ENCODE measurements around the gene ASCC3.

ASCC3 gene

DNA sequence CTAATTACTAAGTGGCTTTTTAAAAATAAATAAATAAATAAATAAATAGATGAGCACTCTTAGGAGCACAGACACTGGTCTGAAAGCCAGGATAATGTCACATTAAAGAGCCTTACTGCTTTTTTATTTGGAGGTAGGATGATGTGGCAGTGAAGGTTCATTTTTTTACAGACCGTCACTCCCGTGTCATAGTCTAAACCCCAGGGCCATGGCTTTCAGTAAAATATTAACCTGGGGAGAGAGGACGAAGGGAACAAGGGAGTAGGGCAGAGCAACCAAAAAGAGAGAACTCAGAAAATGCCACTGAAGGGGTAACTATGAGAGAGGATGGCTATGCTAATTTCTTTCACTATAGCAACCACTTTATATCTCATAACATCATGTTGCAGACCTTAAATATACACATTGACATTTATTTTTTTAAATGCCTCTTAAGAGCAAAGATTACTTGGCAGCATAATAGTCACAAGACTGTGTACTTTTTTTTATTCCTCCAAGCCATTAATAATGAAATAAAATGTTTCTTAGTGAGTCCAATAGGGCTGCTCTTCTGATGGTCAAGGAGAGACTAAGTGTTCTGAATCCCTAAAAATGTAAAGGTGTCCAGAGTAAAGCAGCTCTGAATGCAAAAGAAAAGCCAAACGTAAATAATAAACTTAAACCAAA, 315.6 kb downstream of the ASCC3 start:
- no peak for DNase-seq

DNA sequence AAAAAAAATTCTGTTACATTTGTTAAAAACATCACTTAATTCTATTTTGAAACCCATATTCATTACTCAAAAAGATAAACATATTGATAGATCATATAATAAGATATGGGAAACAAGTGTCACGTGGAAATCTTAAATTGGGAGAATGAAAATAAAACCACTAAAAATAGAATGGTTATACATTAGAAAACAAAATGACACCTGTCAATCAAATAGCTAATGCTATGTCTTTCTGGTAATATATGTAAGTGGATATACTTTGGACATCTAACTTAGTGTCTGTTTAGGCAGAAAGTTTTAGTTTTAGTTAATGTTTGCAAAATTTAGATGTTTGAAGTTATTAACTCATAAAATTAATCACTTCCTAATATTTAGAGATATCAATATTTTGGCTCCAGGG, 321.3 kb downstream of the ASCC3 start:
- DNase-seq: no peak

DNA sequence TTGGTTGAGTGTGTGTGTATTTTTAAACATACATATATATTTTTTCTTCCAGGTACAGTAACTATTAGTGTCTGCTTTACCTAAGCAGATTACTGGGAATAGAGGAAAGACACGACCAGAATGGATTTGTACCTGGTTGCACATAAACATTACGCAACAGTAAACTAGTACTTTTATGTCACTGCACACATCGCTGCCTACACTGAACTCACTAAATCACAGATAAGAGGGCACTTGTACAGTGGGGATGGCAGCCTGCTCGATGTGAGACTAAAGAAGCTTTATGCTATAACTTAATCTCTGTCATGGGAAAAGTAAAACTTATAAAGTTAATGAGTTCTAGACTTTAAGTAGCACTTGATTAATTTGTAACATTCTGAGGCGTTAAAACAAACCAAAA, 326.9 kb downstream of the ASCC3 start:
- DNase-seq: no peak

DNA sequence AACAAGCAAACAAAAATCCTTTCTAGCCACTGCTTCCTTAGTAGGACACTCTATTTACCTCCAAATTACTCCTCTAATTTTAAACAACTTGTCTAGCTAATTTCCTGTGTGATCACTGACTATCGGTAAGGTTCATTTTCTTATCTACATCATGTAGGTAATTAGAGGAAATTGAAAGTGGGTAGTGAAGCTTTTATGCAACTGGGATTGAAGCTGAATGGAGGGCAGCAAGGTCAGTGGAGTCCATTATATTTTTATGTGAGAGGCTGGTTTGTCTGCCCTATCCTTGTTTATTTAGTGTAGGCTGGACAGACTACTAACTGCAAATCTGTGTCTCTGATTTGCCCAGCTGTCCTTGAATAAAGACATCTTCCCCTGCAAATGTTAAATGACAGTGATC, 327.9 kb downstream of the ASCC3 start:
- no peak for DNase-seq

DNA sequence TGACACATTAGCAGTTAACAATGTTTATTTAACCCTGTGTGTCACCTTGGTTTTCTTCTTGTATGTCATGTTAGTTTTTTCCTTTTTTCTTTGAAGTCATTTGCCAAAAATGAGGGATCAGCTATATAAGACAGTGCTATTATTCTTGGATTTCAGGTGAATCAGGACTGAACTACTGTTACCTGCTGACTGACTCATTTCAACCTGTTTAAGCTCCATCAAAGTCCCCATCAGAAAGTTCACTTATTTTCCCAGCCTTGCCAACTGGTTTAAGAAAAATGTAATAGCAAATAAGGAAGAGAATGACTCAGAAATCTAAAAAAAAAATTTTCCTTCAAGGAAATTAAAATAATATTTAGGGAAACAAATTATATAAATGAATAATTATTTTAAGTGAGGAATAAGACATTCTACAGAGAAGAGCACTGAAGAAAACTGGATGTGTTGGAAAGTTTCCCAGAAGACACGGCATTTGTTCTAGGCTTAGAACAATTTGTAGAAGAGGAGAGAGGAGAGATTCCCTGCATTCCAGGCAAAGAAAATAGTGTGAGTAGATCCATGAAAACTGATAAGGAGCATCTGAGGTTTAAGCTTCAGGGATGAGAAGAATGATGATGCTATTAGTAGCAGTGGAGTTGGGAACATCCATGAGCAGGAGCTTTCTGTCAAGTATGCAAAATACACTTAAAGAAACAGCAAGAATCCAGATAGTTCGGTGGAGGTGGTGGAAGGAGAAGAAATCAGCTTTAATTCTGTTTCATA, 331.5 kb downstream of the ASCC3 start:
- no peak for DNase-seq

DNA sequence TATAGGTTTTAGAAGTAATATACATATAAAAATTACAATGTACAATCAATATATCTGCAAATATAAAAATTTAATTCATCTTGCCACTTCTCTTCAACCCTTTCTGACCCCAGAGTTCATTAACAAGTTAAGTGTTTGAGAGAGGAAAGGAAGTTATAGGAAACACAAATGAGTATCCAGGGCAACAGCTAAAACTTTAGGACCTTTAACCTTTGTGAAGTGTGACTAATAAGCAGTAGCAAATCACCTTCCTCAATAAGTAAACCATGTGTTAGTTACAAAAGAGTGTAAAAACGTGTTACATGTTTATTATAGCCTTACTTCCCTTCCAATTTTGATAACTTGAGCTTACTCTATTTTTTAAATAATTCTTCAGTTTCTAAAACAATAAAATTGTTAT, 343.0 kb downstream of the ASCC3 start:
- no peak for DNase-seq

DNA sequence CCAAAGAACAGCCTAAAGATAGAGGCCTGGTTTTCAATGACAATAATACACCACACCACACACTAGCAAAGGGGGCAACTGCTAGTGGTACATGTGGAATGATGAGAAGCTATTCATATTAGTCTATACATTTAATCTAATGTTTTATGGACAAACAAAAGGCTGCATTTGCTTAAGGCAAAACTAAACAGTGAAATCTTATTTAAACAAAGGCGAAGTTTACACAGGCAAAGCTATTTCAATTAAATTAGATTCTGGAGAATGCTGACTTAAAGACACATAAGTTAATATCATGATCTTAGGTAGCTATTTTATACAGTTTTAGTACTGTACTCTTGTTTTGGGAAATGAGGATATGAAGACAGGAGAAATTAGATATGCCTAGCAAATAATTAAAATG, 362.5 kb downstream of the ASCC3 start:
- no peak for DNase-seq

DNA sequence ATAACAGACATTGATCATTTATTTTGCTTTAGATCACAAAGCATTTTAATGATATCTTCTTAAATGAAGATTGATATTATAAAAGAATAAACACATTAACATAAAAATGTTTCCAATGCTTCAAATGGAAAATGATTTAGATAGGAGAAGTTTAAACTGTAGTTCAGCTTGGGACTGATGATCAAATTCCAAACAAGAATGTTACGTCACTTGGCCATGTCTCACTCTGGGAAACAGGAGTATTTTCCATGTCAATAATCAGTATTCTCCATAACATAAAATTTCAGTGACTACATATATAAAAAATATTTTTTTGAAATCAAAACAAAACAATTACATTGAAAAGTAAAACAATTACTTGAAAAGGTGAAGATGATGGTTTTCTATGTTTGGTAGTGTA, 363.5 kb downstream of the ASCC3 start:
- no peak for DNase-seq

DNA sequence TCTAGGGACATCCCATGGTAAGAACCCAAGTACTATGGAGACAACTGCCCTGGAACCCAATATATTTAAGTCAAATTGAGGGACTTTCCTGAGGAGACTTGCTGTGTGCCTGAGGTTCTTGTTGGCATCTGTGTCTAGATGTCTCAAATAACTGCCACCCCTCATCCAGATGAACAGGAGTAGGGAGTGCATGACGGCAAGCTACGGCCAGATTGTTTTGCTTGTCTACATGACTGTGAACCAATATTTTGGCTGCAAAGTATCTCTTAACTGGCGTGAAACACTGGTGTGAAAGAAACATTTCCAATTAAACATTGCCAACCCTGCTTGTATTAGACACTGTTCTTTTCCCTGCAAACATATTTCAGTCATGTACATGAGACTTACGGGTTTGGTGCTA, 364.0 kb downstream of the ASCC3 start:
- no peak for DNase-seq

DNA sequence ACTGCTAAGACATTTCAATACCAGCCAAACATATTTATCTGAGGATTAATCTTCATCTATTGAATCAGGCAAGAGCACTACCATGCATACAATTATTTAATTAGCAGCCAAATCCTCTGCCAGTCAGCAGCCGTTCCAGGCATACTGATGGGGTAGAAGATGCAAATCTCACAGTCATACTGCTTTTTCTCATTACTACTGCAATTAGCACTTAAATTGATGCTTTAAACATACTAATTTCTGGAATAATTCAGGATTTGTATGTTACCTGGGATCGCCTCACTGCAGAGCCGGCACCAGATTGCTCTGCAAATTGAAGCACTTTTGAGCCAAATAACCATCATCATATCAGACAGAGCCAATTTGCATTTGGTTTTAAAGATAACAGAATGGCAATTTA, 366.5 kb downstream of the ASCC3 start:
- DNase-seq: no peak

DNA sequence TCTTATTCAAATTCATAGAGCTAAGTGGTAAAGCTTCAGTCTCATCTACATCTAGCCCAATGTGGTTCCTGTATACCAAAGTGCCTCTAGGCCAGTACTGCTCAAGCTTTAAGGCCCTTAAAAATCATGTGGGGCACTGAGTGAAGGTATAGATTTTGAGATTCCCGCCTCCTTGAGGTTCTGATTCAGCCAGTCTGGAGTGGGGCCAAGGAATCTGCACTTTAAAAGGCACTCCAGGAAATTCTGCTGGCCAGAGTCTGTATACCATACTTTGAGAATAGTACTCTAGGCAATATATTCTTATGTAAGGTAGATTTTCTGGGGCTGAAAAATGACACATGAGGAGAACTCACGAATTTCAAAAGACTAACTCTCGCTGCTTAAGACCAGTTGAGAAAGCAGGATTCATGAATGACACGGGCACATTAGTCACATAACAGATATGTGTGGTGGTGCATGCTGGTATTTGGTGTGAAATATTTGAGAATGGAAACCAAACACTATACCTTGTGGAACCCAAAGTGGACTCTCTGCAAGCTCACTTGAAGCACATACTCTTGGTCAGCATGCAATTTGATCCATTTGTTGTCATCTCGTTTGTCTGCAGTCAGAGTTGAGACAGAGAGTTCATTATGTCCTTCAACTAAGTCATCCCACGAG, 368.8 kb downstream of the ASCC3 start:
- DNase-seq: no peak

DNA sequence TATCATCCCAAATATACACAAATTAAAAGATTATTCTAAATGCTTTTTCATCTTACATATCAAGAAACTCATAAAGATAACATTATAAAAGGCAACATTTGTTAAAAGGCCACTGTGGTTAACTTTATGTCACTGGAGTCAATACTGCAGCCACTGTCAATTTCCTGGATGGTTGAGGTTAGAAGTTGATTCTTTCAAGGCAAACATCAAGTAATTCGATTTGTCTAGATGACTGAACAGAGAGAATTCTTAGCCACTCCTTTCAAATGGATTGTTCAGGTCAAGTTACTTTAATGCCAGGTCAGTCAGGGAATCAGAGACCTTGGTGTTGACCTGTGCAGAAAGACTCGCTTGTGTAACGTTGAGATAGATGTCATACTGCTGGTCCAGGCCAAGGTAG, 372.0 kb downstream of the ASCC3 start:
- no peak for DNase-seq

DNA sequence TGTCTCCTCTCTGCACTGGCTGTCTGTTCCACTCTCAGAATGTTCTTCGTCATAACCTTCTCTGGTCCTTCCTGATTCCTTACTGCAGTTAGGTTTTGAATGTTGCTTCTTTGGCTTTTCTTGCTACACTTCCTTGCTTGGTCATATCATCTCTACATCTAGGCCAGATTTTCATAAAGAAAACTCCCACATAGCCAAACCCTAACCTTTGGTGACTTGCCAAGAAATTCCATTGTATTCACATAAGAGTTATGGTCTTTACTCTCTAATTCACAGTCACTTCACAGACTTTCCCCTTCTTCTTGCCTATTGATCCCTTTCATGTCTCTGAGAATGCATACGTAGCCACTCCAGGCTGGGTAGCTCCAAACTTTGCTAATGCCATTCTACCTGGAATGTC, 374.5 kb downstream of the ASCC3 start:
- DNase-seq: no peak

DNA sequence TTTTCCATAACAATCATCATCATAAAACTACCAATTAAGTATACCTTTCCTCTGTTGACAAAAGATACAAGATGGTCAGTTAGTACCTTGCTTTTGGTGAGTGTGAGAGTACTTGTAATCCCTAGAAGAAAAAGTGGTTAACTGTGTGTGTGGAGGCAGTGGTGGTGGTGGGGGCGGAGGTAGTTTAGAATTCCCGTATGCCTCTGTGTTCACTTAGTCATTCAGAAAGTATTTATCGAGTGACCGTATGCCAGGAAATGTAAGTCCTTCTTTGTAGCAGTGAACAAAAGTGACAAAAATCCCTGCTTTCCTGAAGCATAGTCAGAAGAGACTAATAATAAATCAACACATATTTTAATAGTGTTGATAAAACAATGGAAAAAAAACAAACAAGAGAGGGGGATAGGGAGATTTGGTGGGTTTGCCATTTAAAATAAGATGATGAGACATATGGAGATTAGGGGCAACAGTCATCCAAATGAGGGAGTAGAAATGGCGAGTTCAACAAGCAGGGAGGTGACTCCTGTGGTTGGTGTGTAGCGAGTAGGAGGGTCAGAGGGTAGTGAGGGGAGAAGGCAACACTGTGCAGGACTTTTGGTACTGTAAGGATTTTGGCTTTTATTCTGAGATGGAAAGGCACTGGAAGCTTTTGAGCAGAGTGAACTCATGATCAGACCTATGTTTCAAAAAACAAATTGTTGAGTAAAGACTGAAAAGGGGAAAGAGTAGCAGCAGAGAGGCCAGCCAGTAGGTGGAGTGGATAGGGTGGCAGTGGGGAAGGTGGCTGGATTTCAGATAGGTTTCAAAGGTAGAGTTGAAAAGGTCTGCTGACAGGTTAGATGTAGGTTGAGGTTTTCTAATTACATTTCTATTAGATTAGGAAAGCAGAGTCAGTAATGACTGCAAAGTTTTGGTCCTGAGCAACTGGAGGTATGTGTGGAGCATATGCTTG, 376.1 kb downstream of the ASCC3 start:
- DNase-seq: no peak

DNA sequence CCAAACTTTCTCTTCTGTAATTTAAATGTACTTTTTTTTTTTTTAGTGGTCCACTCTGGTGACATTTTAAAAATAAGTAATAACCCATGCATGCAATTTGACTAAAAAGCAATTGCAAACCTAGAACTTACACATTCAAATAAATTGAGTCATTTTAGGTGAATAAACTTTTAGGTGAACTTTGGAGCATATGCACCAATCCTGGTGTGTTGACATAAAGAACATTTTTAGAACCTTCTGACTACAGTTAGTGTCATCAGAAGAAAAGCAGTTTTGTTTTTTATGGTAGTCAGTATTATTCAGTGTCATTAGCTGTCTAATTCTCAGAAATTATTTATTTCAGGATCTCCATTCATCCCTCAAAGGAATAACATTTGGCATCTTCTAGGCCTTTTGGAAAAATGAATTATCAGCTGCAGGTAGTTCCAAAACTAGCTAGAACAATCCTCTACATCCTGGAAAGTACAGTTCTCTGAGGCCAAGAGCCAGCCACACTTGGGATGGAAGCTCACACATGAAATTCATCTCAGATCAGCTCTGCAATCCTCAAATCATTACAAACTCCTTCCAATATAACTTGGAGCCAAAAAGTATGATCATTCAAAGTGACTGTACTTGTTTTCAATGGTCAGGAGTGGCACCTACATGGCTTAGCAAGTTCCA, 378.0 kb downstream of the ASCC3 start:
- DNase-seq: no peak

DNA sequence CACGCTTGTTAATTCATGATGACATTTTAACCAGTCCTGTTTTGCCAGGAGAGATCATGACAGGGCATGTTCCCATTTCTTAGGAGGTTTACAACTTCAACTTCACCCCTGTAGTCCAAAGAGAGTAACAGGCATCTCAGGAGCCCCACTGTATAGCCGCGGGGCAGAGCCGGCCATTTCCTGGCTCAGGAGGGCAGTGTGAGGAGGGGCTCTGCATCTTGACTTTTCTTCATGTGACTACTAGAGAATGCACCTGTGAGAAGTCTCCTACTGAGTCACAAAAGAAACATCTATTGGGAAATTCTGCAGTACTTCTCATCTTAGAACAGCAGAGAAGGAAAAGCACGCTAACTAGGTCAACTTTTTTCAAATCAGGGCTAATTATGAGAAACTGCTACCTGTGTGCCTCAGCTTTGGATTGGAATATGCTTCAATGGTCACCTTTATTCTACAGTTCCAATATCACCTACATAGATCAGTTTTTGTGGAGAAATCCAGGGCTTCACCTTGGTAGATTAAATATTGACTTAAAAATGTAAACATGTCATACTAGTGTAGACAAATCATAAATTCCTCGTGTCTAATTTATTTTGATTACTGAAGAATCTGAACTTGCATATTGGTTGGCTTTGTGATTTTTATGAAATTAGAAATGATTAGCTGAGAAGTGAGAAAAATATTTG, 387.8 kb downstream of the ASCC3 start:
- DNase-seq: no peak

DNA sequence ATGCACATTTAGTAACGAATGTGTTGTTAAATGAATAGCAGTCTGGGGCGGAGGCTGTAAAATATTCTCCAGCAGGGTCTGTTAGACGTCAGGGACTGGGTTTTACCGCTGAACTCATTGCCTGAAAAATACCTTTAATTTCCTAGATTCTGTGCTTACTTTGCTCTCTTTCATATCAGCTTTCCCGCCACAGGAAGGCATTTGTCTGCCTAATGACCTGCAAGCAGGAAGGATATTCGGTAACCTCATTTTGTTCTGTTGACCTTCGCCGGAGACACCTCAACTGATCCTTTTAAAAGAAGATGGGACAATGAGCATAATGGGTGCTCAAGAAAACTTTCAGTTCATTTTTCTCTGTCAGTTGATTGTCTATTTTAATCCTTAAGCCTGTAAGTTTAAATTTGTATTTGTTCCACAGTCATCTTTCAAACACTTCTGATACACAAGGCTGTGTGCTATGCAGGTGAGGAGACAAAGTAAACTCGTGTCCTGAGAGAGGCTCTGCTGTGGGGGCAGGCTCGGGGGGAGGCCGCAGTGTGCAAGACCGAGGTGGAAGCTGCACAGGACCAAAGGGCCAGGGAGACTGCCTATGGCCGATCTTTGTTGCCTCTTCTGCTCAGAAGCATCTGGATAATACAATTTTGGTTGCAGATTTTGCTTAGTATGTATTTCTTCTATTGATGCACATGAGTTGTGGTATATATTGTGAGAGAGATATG, 389.0 kb downstream of the ASCC3 start:
- DNase-seq: no peak

DNA sequence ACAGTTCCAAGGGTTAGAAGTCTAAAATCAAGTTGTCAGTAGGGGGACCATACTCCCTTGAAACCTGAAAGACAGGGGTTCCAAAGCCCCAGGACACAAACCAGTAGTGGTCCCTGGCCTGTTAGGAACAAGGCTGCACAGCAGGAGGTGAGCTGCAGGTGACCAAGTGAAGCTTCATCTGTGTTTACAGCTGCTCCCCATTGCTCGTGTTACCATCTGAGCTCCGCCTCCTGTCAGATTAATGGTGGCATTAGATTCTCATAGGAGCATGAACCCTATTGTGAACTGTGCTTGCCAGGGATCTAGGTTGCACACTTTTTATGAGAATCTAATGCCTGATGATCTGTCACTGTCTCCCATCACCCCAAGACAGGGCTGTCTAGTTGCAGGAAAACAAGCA, 391.1 kb downstream of the ASCC3 start:
- DNase-seq: no peak

DNA sequence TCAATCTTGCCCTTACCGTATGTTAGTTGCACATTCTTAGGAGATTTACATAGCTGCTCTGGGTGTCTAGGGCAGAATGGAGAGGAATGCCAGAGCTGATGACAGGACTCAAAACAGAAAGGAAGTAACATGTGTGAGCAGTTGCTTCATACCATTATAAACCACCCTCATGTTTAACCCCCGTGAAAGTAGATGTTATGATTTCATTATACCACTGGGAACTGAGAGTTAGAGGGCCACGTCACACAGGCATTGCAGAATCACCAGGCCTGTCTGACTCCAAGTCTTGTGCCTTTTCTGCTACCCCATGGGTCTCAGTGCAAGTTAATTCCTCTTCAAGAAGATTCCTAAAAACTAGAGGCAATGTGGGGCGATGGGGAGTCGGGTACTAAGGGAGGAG, 392.9 kb downstream of the ASCC3 start:
- no peak for DNase-seq

DNA sequence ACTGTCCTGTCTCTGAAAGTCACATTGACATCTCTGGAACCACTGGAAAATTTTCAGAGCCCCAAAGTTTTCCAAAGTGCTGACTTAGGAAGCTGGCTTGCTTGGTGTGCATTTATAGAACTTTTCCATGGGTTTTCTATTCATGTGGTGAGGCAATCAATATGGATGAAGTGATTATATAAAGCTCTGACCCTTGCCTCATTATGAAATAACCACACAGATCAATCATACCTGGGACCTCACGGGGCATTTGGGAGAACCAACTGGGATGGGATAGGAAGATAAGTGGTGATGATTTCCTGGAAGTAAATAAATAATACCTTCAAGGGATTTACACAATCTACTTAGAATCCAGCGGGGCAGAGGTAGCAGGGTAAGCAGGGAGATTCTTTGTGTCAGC, 393.5 kb downstream of the ASCC3 start:
- no peak for DNase-seq

DNA sequence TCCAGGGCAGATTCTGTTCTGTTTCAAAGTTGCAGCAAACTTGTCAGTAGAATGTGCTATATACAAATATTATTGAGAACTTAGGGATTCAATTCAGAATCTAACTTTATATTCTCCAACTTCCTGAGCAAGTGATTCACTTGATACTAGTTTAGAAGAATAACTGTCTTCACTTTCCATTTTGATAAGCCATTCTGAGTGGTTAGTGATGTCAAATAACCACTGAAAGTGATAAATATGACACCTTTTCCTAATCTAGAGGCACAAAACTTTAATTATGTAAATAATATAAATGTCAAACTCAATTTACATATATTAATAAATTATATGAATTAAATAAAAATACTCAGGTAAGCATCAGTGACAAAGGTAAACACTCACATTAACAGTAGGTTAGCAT, 395.9 kb downstream of the ASCC3 start:
- no peak for DNase-seq

All from cortex of kidney (tissue), 1 donor.